GM19397 (cell line): ENCODE results near the gene DDR2.

Experiments used
- ATAC-seq: cut with Tn5 transposase; IDR thresholded peaks from one replicate; pipeline ENCODE4 v1.9.1; 2021; ENCODE audit warnings: mild to moderate bottlenecking, moderate library complexity; ENCODE audit not compliant: unreplicated experiment

The DDR2 gene

GRCh38 chr1:162670928-162671663 is 38.8 kb downstream of the DDR2 start:
- no peak for ATAC-seq

DNA sequence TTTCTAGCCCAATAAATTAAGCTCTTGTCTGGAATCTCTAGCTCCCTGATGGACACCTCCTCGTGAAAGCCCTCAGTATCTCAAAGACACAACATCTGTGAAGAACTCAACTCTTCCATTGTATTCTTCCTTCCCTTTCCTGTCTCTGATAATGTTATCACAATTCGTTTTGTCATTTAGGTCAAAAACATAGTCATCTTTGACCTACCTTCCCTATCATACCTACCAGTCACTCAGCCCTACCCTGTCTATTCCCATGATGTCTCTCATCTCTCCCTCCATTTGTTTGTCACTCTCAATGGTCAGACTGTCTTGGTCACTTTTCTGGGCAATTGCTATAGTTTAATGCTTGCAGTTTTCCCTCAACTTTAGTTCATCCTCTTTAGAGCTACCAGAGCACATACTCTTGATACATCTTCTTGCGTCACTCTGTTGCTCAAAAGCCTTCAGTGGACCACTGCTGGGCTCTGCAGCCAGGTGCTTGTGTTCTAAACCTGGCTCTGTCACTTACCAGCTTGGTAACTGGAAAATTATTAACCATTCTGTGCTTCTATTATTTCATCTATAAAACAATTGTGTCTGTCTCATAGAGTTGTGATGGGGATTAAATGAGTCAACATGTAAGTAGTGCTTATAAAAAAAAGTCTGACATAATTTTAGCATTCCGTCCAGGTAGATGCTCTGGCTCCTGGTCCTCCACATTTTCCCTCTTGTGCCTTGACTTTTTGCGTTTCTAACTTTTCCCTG is 39.6 kb downstream of the DDR2 start:
- ATAC-seq: no peak

GRCh38 chr1:162672622-162673260 is 40.5 kb downstream of the DDR2 start:
- no peak for ATAC-seq

DNA sequence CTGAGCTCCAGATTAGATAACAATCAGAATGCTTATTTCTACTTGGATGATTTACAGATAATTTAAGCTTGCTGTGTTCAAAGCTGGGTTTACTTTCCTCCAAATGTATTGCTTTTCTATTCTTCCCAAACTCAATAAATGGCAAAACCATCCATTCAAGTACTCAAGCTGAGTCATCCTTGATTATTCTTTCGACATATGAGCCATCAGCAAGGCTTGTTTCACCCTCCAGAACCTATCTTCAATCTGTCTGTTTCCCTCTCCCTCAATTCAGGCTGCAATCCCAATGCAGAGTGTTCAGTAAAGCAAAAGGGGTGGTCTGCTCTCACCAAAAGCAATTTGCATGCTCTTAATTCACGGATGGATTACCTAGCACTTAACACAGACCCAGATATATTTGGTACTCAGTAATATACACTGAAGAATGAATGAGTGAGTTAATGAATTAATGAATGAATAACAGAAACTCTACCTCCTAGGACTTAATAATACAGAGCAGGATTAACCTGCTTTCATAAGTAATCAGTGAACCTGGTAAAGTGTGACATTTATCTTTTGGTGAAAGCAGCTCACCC is 41.9 kb downstream of the DDR2 start:
- no peak for ATAC-seq

DNA sequence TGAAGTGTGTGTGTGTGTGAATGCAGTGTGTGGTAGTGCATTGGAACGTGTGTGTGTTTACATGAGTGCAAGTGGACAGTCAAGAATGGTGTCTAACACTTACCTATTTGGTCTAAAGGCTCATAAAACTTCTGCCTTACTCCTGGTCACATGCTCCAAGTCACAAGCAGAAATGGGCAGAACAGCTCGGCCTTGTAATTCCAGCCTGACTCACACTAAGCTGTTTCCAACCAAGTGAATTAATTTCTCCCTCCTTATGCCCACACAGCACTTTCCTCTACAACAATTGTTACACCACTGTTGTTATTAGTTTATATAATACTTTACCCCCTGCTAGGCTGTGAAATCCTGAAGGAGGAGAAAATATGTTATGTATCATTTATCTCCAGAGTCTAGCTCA is 43.8 kb downstream of the DDR2 start:
- ATAC-seq: no peak

DNA sequence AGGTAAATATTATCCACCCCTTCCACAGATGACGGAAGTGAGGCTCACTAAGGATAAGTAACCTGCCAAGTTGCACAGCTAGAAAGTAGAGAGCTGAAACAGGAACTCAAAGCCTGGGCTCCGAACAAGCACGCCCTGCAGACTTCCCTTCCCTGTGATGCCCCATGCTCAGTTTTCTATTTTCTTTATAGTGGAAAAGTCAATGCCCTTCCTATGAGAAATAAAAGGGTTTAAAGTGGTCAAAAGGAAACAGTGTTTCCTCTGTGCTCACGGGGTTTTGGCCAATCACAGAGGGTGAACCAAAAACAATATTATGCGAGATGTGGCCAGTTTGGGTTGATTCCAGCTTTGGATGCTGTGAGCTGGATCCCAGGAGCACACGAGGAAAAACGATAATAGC is 44.5 kb downstream of the DDR2 start:
- ATAC-seq: no peak

DNA sequence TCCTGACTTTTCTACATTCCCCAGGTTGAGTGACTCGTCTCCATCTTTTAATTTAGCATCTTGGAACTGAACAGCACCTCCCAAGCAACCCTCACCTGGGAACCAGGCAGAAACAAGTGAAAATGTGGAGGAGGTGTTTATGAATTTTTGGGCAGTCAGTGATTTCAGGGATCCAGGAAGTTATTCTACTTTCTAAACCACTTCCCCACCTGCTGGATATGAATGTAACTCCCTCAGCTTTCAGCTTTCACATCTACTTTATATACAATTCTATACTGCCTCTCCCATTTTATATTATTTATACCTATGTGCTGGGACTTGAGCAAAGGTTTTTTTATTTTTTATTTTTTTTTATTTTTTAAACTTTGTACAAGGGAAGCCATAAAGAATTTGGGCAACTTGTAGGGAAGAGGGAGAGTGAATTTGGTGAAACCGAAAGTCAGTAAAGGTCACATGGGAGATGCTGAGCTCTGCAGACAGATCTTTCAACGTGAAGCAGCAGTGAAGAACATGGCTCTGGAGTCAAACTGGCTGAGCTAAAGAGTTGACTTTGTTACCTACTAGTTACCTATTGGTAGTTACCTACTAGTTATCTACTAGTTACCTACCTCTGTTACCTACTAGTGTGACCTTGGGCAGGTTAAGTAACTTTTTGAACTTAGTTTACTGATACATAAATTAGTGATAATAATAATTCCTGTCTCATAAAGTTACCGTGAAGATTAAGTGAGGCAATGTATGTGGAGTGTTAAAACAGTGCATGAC is 45.5 kb downstream of the DDR2 start:
- ATAC-seq: no peak

DNA sequence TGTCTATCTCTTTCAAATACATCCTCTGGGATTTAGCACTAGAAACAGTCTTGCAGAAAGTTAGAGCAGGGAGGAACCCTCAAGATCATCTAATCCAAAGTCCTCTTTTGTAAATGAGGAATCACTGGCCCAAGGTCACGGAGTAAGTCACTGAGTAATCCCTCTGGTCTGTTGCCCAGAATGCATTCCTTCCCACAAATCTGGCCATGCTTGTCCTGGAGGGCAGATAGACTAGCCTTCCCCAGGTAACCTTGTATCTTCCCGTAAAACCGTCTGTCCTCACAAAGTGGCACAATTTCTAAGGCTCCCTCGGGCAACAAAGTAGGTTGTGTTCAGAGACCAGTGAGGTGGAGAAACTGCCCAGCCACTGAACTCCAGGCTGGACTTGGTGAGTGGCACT is 46.2 kb downstream of the DDR2 start:
- no peak for ATAC-seq

GRCh38 chr1:162679298-162679697 is 47.0 kb downstream of the DDR2 start:
- no peak for ATAC-seq

GRCh38 chr1:162680419-162681121 is 48.3 kb downstream of the DDR2 start:
- ATAC-seq: no peak

- ATAC-seq: no peak
These were observed 48.8 kb downstream of the DDR2 start for GRCh38 chr1:162681122-162681436.

DNA sequence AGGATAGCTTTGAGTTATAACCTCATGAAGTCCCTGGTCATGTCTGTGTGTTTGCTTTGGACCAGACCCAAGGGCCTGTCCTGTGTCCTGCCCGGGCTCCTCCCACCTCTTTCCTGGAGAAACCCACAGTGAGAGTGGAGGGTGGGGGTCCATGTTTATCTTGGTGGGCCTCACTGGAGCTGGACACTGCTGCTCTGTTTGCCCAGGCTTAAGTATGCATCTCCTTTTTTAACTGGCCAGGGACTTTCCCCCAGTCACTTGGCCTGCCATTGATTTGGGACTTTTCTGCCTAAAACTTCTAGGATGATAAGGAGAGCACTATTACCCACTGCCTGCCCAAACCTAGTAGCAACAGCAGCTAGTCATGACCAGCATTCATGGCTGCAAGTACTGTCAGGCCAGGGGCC is 49.8 kb downstream of the DDR2 start:
- ATAC-seq: no peak

DNA sequence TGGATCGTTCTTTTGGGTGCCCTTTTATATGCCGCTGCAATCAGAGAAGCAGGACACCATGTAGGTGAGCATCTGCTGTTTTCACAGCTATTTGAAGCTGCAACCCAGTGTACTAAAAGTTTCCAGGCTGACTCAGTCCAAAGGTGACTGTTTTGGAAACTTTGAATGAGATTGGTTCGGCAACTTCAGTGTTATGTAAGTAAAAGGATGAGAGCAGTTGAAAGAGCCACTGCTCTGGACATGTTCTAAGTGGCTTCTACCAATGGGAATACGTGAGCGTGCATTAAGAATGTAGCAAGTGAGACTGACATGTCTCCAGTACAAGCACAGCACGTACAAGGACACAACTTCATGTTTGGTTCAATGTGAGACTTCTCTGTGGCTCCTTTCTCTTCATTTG is 55.6 kb downstream of the DDR2 start:
- no peak for ATAC-seq

- ATAC-seq: no peak
These were observed 56.3 kb downstream of the DDR2 start for GRCh38 chr1:162688521-162688920.

DNA sequence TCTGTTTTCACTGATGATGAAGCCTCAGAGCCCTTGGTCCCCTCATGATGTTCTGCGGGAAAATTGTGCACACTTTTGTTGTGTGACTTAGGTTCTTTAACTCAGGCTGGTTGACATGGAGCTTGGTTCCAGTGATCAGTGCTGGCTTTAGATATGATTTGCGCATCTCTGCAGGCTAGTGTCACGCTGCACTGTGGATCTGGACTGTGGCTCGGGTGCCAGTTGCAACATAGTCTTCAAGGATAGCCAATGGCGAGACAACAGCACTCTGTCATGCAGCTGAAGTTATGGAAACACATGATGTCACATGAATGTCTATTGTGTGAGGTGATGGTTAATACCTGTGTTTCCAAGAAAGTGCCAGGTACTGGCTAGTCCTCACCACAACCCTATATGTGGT is 56.7 kb downstream of the DDR2 start:
- no peak for ATAC-seq

GRCh38 chr1:162689745-162690671 is 57.7 kb downstream of the DDR2 start:
- no peak for ATAC-seq

DNA sequence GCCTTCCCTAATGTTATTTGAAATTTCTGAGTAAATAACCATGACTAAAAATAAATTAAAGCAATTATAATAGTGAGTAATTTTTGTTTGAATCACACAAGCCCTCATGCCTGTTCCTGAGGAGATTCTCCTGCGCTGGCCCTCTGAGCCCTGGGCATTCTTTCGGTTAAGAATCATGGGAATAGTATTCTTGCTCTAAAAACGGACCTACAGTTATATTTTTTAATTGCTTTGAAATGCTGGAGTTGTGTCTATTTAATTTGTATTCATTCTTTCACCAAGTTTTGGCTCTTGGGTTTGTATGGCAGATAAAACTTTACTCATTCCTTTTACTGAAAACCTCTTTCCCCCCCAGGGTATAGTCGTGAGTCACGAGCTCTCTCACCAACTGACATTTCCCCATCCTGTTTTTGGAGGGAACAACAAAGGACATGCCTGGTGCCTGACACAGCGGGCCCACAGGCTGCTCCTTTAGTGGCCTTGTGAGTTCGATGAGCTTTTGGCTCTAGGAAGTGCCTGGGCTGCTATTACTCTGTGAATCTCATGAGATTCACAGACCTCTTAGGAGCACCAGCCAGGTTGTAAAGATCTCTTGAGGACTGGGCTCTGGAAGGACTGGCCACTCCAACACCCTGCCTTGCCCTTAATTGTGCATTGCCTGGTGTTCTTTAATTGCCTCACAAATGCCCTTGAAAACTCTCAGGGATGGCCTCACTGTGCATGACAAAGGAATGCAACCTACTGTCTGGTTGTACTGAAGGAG is 58.6 kb downstream of the DDR2 start:
- ATAC-seq: no peak

DNA sequence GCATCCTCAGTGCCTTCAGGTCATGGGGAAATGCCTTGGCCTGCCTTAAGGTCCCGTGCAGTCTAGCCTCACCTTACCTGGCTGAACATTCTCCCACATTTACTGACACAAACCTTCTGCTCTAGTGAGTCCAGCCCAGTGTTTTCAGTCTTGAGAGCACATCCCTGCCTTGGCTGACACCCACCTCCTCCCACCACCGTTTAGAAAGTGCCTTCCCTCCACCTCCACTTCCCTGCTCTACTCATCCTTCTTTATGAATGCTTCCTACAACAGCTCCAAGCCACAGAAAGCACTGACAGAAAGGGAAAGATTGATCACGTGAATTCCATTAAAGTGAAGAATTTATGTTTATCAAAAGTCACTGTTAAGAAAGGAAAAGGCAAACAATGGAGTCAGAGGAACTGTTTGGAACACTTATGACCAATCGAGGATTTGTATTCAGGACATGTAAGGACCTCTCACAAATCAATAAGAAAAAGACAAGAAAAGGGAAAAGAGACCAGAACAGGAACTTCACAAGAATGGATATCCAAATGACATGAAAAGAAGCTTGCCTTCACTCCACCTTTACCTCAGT is 59.8 kb downstream of the DDR2 start:
- no peak for ATAC-seq
